ENCODE measurements around the gene SPRTN.

- TF ChIP-seq, protein P1, sequence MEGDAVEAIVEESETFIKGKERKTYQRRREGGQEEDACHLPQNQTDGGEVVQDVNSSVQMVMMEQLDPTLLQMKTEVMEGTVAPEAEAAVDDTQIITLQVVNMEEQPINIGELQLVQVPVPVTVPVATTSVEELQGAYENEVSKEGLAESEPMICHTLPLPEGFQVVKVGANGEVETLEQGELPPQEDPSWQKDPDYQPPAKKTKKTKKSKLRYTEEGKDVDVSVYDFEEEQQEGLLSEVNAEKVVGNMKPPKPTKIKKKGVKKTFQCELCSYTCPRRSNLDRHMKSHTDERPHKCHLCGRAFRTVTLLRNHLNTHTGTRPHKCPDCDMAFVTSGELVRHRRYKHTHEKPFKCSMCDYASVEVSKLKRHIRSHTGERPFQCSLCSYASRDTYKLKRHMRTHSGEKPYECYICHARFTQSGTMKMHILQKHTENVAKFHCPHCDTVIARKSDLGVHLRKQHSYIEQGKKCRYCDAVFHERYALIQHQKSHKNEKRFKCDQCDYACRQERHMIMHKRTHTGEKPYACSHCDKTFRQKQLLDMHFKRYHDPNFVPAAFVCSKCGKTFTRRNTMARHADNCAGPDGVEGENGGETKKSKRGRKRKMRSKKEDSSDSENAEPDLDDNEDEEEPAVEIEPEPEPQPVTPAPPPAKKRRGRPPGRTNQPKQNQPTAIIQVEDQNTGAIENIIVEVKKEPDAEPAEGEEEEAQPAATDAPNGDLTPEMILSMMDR (IDR thresholded peaks at IDR 0.05), result no peak
- TF ChIP-seq POLR2A (IDR thresholded peaks at IDR 0.05), result no peak
Observed at GRCh38 chr1:231335663-231336602, 2.2 kb upstream of the SPRTN start.
